ENCODE measurements around the gene WDFY2. TPM values are rescaled to one million over a fixed set of nuclear protein-coding genes. Genes with fewer than 3 reads are reported as not detected.

Gene WDFY2
- polyA plus RNA-seq, 1 donor from 2014 or later = 5.3 TPM

DNA sequence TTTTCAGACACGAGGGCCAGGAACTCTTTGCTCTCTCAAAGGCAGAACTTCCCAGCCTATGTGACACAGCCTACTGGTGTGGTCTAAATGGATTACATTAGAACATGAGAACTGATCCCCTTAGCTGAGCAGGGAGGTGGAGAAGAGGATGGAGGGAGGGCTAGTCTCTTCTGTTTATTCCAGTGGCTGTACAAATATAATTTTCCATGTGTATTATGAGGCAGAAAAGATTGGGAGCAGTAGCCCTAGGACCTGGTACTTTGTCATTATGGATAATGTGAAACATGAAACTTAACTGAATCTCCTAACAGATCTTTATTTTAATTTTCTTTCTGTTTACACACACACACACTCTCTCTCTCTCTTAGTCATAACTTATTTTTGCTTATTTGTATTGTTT is 82.1 kb downstream of the WDFY2 start:
- Histone ChIP-seq H4K20me1 (ENCODE audit: insufficient read depth) (no peaks in the 10 kb centered on the region), H3K36me3 (ENCODE audit: insufficient read depth, low read length) (no peaks in the 10 kb centered on the region), H3K27me3 (ENCODE audit: insufficient read depth, low read depth, low read length) (no peaks in the 10 kb centered on the region), H3K79me2 (replicated peaks; ENCODE audit: insufficient read depth, low read length) (no peaks in the 10 kb centered on the region), H2AFZ (ENCODE audit: low read depth, low read length) (no peak overlapping the region), H3K4me3 (ENCODE audit: low read length) (no peak overlapping the region), H3K9me2 (ENCODE audit: insufficient read depth, low read length) (no peaks in the 10 kb centered on the region), H3K9ac (ENCODE audit: low read length) (no peak overlapping the region), H3K4me2 (ENCODE audit: low read length) (no peak overlapping the region), H3K9me3 (ENCODE audit: low read length) (no peaks in the 10 kb centered on the region), H3F3A (ENCODE audit: insufficient read depth, low read length, poor library complexity, severe bottlenecking) (no peaks in the 10 kb centered on the region), H3K27ac (ENCODE audit: low read length) (no peak overlapping the region)
- no peak for TF ChIP-seq RAD21 (conservative IDR thresholded peaks at IDR 0.05)

DNA sequence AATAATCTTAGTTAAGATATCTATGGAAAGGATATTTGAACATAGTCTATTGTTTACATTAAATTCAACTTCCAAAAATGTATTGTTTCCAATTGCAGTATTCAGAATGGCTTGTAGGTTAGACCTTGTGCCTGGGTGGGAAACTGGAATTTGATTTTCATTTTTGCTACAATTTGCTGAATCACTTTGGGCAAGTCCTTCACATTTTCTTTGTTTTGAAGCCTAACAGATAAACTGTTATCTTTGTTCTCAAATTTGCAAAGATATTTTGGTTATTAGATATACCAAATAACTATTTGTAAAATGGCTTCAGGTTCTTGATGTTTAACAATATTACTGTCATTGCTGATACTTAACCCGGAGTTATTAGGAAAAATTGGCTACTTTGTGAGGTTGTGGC is 82.6 kb downstream of the WDFY2 start:
- Histone ChIP-seq H3K4me3 (ENCODE audit: low read length) (no peak overlapping the region), H3K9me3 (ENCODE audit: low read length) (no peaks in the 10 kb centered on the region), H3K79me2 (replicated peaks; ENCODE audit: insufficient read depth, low read length) (no peaks in the 10 kb centered on the region), H3K4me2 (ENCODE audit: low read length) (no peak overlapping the region), H3K9ac (ENCODE audit: low read length) (no peak overlapping the region), H3F3A (ENCODE audit: insufficient read depth, low read length, poor library complexity, severe bottlenecking) (no peaks in the 10 kb centered on the region), H4K20me1 (ENCODE audit: insufficient read depth) (no peaks in the 10 kb centered on the region), H2AFZ (ENCODE audit: low read depth, low read length) (no peak overlapping the region), H3K27ac (ENCODE audit: low read length) (no peak overlapping the region), H3K27me3 (ENCODE audit: insufficient read depth, low read depth, low read length) (no peaks in the 10 kb centered on the region), H3K36me3 (ENCODE audit: insufficient read depth, low read length) (no peaks in the 10 kb centered on the region), H3K9me2 (ENCODE audit: insufficient read depth, low read length) (no peaks in the 10 kb centered on the region)
- TF ChIP-seq POLR2AphosphoS5 (IDR thresholded peaks at IDR 0.05) (no peak), TAF1 (IDR thresholded peaks at IDR 0.05; ENCODE audit: low read depth) (no peak), MXI1 (conservative IDR thresholded peaks at IDR 0.05; ENCODE audit: poor library complexity, severe bottlenecking) (no peak), EP300 (conservative IDR thresholded peaks at IDR 0.05; ENCODE audit: poor library complexity, severe bottlenecking) (no peak)
- TF ChIP-seq, protein P1, sequence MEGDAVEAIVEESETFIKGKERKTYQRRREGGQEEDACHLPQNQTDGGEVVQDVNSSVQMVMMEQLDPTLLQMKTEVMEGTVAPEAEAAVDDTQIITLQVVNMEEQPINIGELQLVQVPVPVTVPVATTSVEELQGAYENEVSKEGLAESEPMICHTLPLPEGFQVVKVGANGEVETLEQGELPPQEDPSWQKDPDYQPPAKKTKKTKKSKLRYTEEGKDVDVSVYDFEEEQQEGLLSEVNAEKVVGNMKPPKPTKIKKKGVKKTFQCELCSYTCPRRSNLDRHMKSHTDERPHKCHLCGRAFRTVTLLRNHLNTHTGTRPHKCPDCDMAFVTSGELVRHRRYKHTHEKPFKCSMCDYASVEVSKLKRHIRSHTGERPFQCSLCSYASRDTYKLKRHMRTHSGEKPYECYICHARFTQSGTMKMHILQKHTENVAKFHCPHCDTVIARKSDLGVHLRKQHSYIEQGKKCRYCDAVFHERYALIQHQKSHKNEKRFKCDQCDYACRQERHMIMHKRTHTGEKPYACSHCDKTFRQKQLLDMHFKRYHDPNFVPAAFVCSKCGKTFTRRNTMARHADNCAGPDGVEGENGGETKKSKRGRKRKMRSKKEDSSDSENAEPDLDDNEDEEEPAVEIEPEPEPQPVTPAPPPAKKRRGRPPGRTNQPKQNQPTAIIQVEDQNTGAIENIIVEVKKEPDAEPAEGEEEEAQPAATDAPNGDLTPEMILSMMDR (IDR thresholded peaks at IDR 0.05; ENCODE audit: poor library complexity, severe bottlenecking) = no peak

DNA sequence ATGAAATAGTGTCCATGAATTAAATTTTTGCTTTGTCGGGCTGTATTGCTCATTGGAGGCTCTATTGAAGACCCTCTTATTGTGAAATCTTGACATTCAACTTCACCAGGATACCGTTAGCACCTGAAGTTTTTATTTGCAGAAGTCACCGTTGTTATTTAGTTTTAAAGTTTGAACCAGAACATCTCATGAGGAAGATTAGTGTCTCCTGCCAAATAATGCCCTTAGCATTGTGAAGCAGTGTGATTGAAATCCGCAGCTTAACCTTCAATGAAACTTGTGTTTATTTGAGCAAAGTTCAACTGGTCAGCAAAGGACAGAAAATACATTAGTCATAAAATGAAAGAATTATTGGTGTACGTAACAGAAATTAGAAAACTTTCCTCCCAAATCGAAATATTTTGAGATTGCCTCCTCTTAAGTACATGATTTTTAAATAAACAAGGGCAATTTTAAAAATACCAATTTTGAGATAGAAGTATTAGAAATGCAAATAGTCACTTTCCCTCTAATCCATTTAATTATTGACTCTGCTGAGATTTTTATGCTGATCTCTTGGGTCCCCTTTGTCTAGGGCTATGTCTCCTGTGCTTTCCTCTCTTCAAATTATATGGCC is 84.4 kb downstream of the WDFY2 start:
- H3K9me3 ChIP-seq (ENCODE audit: low read length) = no peaks in the 10 kb centered on the region
- TF ChIP-seq, protein P2, sequence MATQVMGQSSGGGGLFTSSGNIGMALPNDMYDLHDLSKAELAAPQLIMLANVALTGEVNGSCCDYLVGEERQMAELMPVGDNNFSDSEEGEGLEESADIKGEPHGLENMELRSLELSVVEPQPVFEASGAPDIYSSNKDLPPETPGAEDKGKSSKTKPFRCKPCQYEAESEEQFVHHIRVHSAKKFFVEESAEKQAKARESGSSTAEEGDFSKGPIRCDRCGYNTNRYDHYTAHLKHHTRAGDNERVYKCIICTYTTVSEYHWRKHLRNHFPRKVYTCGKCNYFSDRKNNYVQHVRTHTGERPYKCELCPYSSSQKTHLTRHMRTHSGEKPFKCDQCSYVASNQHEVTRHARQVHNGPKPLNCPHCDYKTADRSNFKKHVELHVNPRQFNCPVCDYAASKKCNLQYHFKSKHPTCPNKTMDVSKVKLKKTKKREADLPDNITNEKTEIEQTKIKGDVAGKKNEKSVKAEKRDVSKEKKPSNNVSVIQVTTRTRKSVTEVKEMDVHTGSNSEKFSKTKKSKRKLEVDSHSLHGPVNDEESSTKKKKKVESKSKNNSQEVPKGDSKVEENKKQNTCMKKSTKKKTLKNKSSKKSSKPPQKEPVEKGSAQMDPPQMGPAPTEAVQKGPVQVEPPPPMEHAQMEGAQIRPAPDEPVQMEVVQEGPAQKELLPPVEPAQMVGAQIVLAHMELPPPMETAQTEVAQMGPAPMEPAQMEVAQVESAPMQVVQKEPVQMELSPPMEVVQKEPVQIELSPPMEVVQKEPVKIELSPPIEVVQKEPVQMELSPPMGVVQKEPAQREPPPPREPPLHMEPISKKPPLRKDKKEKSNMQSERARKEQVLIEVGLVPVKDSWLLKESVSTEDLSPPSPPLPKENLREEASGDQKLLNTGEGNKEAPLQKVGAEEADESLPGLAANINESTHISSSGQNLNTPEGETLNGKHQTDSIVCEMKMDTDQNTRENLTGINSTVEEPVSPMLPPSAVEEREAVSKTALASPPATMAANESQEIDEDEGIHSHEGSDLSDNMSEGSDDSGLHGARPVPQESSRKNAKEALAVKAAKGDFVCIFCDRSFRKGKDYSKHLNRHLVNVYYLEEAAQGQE (IDR thresholded peaks at IDR 0.05; ENCODE audit: borderline replicate concordance) = no peak
- TF ChIP-seq, protein P1 (IDR thresholded peaks at IDR 0.05; ENCODE audit: poor library complexity, severe bottlenecking) = no peak
- TF ChIP-seq RAD21 (conservative IDR thresholded peaks at IDR 0.05) = no peak
- no peak for TF ChIP-seq TAF1 (IDR thresholded peaks at IDR 0.05; ENCODE audit: low read depth)
- no peak for TF ChIP-seq EP300 (conservative IDR thresholded peaks at IDR 0.05; ENCODE audit: poor library complexity, severe bottlenecking)
- TF ChIP-seq SMC3 (conservative IDR thresholded peaks at IDR 0.05; ENCODE audit: poor library complexity) = no peak
- TF ChIP-seq POLR2AphosphoS5 (IDR thresholded peaks at IDR 0.05) = no peak
- TF ChIP-seq MXI1 (conservative IDR thresholded peaks at IDR 0.05; ENCODE audit: poor library complexity, severe bottlenecking) = no peak
- no peak for TF ChIP-seq EZH2 (IDR thresholded peaks at IDR 0.05; ENCODE audit: borderline replicate concordance, insufficient read depth, low read length, poor library complexity, severe bottlenecking)
- H4K20me1 ChIP-seq (ENCODE audit: insufficient read depth) = no peaks in the 10 kb centered on the region

More for the DNA sequence above, 84.4 kb downstream of the WDFY2 start:
- Histone ChIP-seq H3K79me2 (replicated peaks; ENCODE audit: insufficient read depth, low read length) (peaks cover 4% of the 10 kb centered on the region), H3K4me2 (ENCODE audit: low read length) (no peak overlapping the region), H3K27me3 (ENCODE audit: insufficient read depth, low read depth, low read length) (no peaks in the 10 kb centered on the region), H3K27ac (ENCODE audit: low read length) (no peak overlapping the region), H3K36me3 (ENCODE audit: insufficient read depth, low read length) (no peaks in the 10 kb centered on the region), H3F3A (ENCODE audit: insufficient read depth, low read length, poor library complexity, severe bottlenecking) (no peaks in the 10 kb centered on the region), H3K9ac (ENCODE audit: low read length) (no peak overlapping the region), H3K9me2 (ENCODE audit: insufficient read depth, low read length) (no peaks in the 10 kb centered on the region), H3K4me3 (ENCODE audit: low read length) (no peak overlapping the region), H2AFZ (ENCODE audit: low read depth, low read length) (no peak overlapping the region)
